ENCODE results near the gene SHC3.

Gene SHC3

GRCh38 chr9:89083626-89084025 is 95.0 kb downstream of the SHC3 start:
- TF ChIP-seq MAX (IDR thresholded peaks at IDR 0.05; ENCODE audit: low read depth, low read length), result no peak
- no peak for TF ChIP-seq CTCF (IDR thresholded peaks at IDR 0.05; ENCODE audit: low read depth, low read length)
- no peak for TF ChIP-seq POLR2A (IDR thresholded peaks at IDR 0.05; ENCODE audit: extremely low read depth, insufficient read length)
- TF ChIP-seq MYC (IDR thresholded peaks at IDR 0.05; ENCODE audit: low read depth, low read length), result no peak
- DNase-seq (ENCODE audit: low read depth), result no peak
- H3K4me3 ChIP-seq (ENCODE audit: low read depth, low read length), result no peak overlapping the region

GRCh38 chr9:89080193-89080592 is 98.4 kb downstream of the SHC3 start:
- DNase-seq (ENCODE audit: low read depth), result no peak
- no peak for TF ChIP-seq MAX (IDR thresholded peaks at IDR 0.05; ENCODE audit: low read depth, low read length)
- TF ChIP-seq CTCF (IDR thresholded peaks at IDR 0.05; ENCODE audit: low read depth, low read length), result no peak
- TF ChIP-seq MYC (IDR thresholded peaks at IDR 0.05; ENCODE audit: low read depth, low read length), result no peak
- TF ChIP-seq POLR2A (IDR thresholded peaks at IDR 0.05; ENCODE audit: extremely low read depth, insufficient read length), result no peak
- H3K4me3 ChIP-seq (ENCODE audit: low read depth, low read length), result no peak overlapping the region

GRCh38 chr9:89079391-89079790 is 99.2 kb downstream of the SHC3 start:
- DNase-seq (ENCODE audit: low read depth), result no peak
- no peak for TF ChIP-seq CTCF (IDR thresholded peaks at IDR 0.05; ENCODE audit: low read depth, low read length)
- no peak for TF ChIP-seq MAX (IDR thresholded peaks at IDR 0.05; ENCODE audit: low read depth, low read length)
- no peak for TF ChIP-seq POLR2A (IDR thresholded peaks at IDR 0.05; ENCODE audit: extremely low read depth, insufficient read length)
- no peak for TF ChIP-seq MYC (IDR thresholded peaks at IDR 0.05; ENCODE audit: low read depth, low read length)
- no peak overlapping the region for H3K4me3 ChIP-seq (ENCODE audit: low read depth, low read length)

GRCh38 chr9:89078860-89079259 is 99.8 kb downstream of the SHC3 start:
- H3K4me3 ChIP-seq (ENCODE audit: low read depth, low read length), result no peak overlapping the region
- TF ChIP-seq MAX (IDR thresholded peaks at IDR 0.05; ENCODE audit: low read depth, low read length) (no peak), MYC (IDR thresholded peaks at IDR 0.05; ENCODE audit: low read depth, low read length) (no peak), CTCF (IDR thresholded peaks at IDR 0.05; ENCODE audit: low read depth, low read length) (no peak), POLR2A (IDR thresholded peaks at IDR 0.05; ENCODE audit: extremely low read depth, insufficient read length) (no peak)
- DNase-seq (ENCODE audit: low read depth), result no peak

- TF ChIP-seq MYC (IDR thresholded peaks at IDR 0.05; ENCODE audit: low read depth, low read length) (no peak), POLR2A (IDR thresholded peaks at IDR 0.05; ENCODE audit: extremely low read depth, insufficient read length) (no peak), CTCF (IDR thresholded peaks at IDR 0.05; ENCODE audit: low read depth, low read length) (no peak), MAX (IDR thresholded peaks at IDR 0.05; ENCODE audit: low read depth, low read length) (no peak)
Measured at GRCh38 chr9:89078421-89078820, 100.2 kb downstream of the SHC3 start.

GRCh38 chr9:89077519-89077918 is 101.1 kb downstream of the SHC3 start:
- DNase-seq (ENCODE audit: low read depth), result peak; percentile 71
- TF ChIP-seq MAX (IDR thresholded peaks at IDR 0.05; ENCODE audit: low read depth, low read length) (peak; percentile 61), POLR2A (IDR thresholded peaks at IDR 0.05; ENCODE audit: extremely low read depth, insufficient read length) (no peak), CTCF (IDR thresholded peaks at IDR 0.05; ENCODE audit: low read depth, low read length) (no peak), MYC (IDR thresholded peaks at IDR 0.05; ENCODE audit: low read depth, low read length) (peak; percentile 46; the same call in 1 of the 2 replicates)

More at GRCh38 chr9:89078421-89078820, 100.2 kb downstream of the SHC3 start:
- DNase-seq (ENCODE audit: low read depth), result no peak
- no peak overlapping the region for H3K4me3 ChIP-seq (ENCODE audit: low read depth, low read length)

More at GRCh38 chr9:89077519-89077918, 101.1 kb downstream of the SHC3 start:
- no peak overlapping the region for H3K4me3 ChIP-seq (ENCODE audit: low read depth, low read length)

Measured in NB4 (cell line).